Measurements from ENCODE around the gene FAF1.

- TF ChIP-seq CTCF (IDR thresholded peaks at IDR 0.05; ENCODE audit: extremely low read depth in 1 of 2, insufficient read depth in 1 of 2, low read depth in 1 of 2, low read length in 2 of 2) (no peak), EZH2 (IDR thresholded peaks at IDR 0.05; ENCODE audit: borderline replicate concordance, low read depth, low read length, severe bottlenecking) (no peak)
Observed at GRCh38 chr1:50542362-50542761, 417.7 kb downstream of the FAF1 start.
